Non-pigmented ciliary epithelial cell (primary cell): ENCODE measurements around the gene ZNF277.
A peak's percentile ranks its signal among the peaks of the same experiment; 100 is the strongest.
"Not testable (repeated sequence)": the region's sequence is repeated elsewhere in the genome, so short reads cannot be mapped to it uniquely, and the experiment has no call there.

Experiments
- DNase-seq: peaks from one replicate; pipeline ENCODE4 v3.0.0-alpha.2; 2010; ENCODE audit warnings: low read depth

ZNF277 gene

GRCh38 chr7:112356596-112356995 is 150.1 kb downstream of the ZNF277 start:
- no peak for DNase-seq

- DNase-seq = no peak
Observed at GRCh38 chr7:112357136-112357535, 150.6 kb downstream of the ZNF277 start.

DNA sequence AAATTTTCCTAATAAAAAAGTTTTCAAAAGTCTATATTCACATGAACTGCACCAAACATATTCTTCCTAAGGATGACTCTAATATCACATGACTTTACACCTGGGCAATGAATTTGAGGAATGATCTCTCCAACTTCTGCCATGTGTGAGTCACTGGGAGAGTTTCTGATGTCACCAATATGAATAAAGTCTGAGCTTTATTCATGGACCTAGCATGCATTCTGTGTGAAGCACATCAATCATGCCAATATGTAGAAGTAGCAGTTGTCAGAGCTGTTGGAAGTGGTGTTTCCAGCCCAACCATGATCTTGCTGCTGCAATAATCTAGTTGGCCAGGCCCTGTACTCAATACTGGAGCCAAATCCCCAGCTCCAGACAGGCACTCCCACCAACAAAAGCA is 152.0 kb downstream of the ZNF277 start:
- DNase-seq = no peak

- no peak for DNase-seq
Observed at GRCh38 chr7:112359086-112359485, 152.6 kb downstream of the ZNF277 start.

GRCh38 chr7:112360681-112361080 is 154.2 kb downstream of the ZNF277 start:
- DNase-seq = no peak

- DNase-seq = no peak
Observed at GRCh38 chr7:112361154-112361553, 154.7 kb downstream of the ZNF277 start.

- no peak for DNase-seq
Observed at GRCh38 chr7:112362053-112362650, 155.7 kb downstream of the ZNF277 start.

DNA sequence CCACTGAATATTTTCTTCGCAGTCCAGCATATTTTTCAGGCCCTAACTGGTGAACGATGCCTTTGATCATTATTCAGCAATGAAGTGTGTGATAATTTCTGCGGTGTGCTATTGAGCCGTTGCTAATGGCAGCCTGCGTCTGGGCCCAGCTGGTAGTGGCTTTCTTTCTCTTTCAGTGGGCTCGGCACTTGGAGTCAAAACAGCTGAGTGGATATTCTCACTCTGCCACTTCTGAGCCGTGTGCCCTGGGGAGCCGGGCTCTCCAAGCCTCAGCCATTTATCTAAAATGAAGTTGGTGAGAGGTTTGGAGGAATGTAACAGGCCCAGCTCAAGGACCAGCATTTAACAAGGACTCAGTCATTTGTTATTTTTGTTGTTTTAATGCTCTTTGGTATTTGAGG is 156.2 kb downstream of the ZNF277 start:
- DNase-seq = peak; percentile 6

GRCh38 chr7:112364388-112364787 is 157.9 kb downstream of the ZNF277 start:
- DNase-seq = no peak

DNA sequence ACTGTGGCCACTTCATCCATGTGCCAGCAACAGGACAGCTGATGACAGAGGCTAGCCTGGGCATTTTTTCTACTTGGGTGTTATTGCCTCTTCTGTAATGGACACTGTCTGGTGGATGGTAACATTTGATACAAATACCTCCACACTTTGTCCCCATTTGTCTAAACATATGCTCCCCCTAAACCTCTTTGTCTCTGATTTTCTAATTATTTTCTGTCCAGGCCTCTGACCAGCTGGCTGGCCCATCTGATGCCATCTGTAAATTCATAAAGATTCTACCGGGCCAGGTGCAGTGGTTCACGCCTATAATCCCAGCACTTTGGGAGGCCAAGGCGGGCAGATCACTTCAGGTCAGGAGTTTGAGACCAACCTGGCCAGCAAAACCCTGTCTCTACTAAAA is 159.1 kb downstream of the ZNF277 start:
- no peak for DNase-seq

GRCh38 chr7:112366886-112367285 is 160.4 kb downstream of the ZNF277 start:
- DNase-seq = no peak

DNA sequence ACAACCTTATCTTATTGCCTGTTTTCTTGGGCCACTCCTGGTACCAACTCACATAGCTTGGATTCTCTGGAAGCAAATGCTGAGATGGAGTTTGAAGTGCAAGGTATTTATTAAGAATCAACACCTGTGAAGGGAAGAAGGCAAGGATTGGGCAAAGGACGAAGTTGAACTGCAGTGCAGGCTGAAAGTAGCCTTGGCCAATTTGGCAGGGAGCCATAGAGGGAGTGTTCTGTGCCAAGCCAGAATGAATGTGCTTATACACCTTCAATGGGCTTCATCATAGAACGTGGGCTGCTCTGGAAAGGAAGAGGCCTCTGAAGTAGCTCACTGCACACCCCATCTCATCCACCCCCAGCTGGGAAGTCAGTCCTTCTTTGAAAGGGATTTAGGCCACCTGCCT is 163.9 kb downstream of the ZNF277 start:
- DNase-seq = no peak

GRCh38 chr7:112371701-112372100 is 165.2 kb downstream of the ZNF277 start:
- no peak for DNase-seq

DNA sequence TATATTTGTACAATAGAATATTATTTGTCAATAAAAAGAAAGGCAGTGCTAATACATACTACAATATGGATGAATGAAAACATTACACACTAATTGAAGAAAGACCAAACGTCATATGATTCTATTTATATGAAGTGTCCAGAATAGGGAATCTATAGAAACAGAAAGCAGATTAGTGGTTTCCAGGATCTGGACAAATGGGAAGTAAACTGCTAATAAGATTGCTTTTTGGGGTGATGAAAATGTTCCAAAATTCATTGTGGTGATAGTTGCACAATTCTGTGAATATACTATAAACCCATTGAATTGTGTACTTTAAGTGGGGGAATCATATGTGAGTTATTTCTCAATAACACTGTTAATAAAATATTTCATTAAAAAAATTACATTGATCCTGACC is 165.6 kb downstream of the ZNF277 start:
- DNase-seq = no peak

DNA sequence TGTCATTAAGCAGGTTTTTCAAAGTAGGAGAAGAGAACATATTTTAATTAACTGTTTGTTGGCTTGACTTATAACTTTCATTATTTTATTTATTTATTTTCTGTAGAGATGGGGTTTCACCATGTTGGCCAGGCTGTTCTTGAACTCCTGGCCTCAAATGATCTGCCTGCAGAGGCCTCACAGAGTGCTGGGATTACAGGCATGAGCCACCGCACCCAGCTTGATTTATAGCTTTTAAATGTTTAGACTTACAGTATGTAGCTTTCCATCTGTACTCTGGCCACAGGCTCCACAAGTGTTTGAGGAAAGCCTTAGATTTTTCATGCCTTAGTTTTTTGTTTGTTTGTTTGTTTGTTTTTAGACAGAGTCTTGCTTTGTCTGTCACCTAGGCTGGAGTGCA is 171.1 kb downstream of the ZNF277 start:
- DNase-seq = no peak

DNA sequence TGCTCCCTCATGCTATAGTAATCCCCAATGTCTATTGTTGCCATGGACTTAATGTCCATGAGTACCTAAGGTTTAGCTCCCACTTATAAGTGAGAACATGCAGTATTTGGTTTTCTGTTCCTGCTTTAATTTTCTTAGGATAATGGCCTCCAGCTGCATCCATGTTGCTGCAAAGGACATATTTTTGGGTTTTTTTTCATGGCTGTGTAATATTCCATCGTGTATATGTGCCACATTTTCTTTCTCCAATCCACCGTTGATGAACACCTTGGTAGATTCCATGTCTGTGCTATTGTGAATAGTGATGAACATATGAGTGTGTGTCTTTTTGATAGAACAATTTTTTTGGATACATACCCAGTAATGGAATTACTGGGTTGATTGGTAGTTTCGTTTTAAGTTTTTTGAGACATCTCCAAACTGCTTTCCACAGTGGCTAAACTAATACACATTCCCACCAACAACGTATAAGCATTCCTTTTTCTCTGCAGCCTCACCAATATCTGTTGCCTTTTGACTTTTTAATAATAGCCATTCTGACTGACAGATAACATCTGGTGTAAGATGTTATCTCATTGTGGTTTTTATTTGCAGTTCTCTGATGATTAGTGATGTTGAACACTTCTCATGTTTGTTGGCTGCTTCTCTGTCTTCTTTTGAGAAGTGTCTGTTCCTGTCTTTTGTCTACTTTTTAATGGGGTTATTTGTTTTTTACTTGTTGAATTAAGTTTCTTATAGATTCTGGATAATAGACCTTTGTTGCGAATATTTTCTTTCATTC is 175.0 kb downstream of the ZNF277 start:
- no peak for DNase-seq

DNA sequence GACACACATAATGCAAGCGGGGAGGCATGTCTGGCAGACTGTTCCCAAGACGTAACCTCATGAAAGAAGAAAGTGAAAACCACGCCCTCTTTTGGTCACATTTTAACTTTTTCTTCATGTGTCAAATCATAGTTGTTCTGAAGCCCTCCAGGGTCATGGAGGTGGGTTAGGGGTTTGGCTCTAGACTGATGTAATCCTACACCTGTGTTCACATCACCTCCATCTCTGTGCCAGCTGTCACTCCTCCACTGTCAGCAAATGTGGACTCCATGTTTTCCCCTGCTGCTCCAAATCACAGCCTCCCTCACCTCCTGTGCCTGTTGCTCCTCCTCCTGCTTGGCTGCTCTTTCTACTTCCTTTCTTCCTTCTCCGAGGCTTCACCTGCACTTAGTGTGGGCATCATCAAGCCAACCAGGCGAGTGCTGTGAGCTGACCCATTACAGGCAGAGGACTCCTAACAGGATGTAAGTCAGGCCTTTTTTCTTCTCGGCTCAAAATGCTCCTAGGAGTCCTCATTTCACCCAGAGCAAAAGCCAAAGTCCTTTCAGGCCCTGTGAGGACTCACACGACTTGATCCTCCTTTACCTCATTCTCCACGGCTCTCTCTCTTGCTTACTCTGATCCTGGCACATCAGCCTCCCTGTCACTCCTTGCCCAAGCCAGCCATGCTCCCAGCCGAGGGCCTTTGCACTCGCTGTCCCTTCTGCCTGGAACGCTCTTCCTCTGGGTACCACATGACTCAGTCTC is 177.3 kb downstream of the ZNF277 start:
- DNase-seq = no peak

DNA sequence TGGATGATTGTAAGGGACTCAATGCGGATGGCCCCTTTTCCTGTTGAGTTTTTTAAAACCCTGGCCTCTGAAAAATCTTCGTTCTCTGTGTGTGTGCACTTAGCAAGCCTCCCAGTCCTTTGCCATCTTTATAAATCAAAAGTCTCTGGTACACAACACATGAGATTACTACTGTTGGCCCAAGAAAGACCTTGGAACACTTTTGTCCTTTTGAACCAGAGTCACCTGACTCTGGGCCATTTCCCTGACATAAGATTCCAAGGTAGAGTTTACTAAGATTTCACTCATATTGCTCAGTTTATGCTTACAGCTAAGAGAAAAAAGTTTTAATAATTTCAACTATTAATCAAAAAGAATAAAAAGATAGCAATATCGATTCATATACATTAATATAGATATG is 179.0 kb downstream of the ZNF277 start:
- DNase-seq = no peak

- no peak for DNase-seq
Observed at GRCh38 chr7:112386619-112387018, 180.1 kb downstream of the ZNF277 start.

DNA sequence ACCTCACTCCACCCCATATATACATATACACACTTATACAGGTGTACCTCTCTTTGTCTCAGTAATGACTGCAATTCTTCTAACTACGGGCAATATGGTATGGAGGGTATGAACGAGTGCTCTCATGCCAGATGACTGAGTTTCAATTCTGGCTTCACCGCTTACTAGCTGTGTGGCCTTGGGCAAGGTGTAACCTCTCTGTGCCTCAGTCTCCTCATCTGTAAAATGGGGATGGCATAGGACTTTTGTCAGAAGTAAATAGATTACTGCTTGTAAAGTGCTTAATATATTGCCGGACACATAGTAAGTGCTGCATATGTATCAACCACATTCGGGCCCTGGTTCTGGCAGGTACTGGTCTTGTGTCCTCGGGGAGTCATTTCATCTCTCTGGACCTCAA is 183.7 kb downstream of the ZNF277 start:
- DNase-seq = no peak

- not testable (repeated sequence) for DNase-seq
Observed at GRCh38 chr7:112391079-112391821, 184.8 kb downstream of the ZNF277 start.

DNA sequence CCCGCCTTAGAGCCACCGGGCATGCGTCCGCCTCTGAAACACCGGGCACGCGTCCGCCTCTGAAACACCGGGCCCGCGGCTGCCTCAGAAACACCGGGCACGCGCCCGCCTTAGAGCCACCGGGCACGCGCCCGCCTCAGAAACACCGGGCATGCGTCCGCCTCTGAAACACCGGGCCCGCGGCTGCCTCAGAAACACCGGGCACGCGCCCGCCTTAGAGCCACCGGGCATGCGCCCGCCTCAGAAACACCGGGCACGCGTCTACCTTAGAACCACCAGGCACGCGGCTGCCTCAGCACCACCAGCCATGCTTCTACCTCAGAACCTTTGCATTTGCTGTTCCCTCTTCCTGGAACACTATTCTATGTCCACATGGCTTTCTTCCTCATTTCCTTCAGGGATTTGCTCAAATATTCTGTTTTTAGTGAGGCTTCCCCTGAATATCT is 185.4 kb downstream of the ZNF277 start:
- DNase-seq = not testable (repeated sequence)
